Epithelial cell of esophagus (primary cell): ENCODE results near the gene CENPQ.
A peak's percentile ranks its signal among the peaks of the same experiment; 100 is the strongest.
"Not testable (repeated sequence)": the region's sequence is repeated elsewhere in the genome, so short reads cannot be mapped to it uniquely, and the experiment has no call there.

Source experiments
- DNase-seq: peaks from one replicate; pipeline ENCODE4 v3.0.0; 2010; ENCODE audit warnings: low read depth
- H3K4me3 ChIP-seq: 2 replicates; pipeline ENCODE4 v1.5.1; 2011; ENCODE audit warnings: mild to moderate bottlenecking, low read length, control low read depth
- CTCF ChIP-seq: IDR thresholded peaks from 2 replicates; pipeline ENCODE4 v1.5.1; 2011; ENCODE audit warnings: low read depth, mild to moderate bottlenecking, low read length, control low read depth, inconsistent platforms; ENCODE audit not compliant: insufficient read depth; ENCODE audit errors: missing control alignments

CENPQ gene

GRCh38 chr6:49479308-49479970, 16.3 kb downstream of the CENPQ start:
- DNase-seq = no peak
- TF ChIP-seq CTCF = no peak
- H3K4me3 ChIP-seq = no peak overlapping the region

GRCh38 chr6:49481846-49482245, 18.7 kb downstream of the CENPQ start:
- H3K4me3 ChIP-seq, DNase-seq: not testable (repeated sequence)

- H3K4me3 ChIP-seq, DNase-seq: not testable (repeated sequence)
Measured at GRCh38 chr6:49483380-49483779, 20.2 kb downstream of the CENPQ start.

GRCh38 chr6:49490633-49491032, 27.5 kb downstream of the CENPQ start:
- TF ChIP-seq CTCF = no peak
- no peak overlapping the region for H3K4me3 ChIP-seq
- no peak for DNase-seq

GRCh38 chr6:49497304-49497703, 34.1 kb downstream of the CENPQ start:
- no peak for DNase-seq
- TF ChIP-seq CTCF = no peak
- no peak overlapping the region for H3K4me3 ChIP-seq

- no peak for DNase-seq
- no peak for TF ChIP-seq CTCF
- H3K4me3 ChIP-seq = no peak overlapping the region
Measured at GRCh38 chr6:49499126-49499525, 36.0 kb downstream of the CENPQ start.

GRCh38 chr6:49499623-49500022, 36.5 kb downstream of the CENPQ start, which contains the start of gene GLYATL3:
GLYATL3 (plus strand) TSS chr6:49499923; CDS start chr6:49511991, 12,068 bp downstream.
- no peak for TF ChIP-seq CTCF
- no peak for DNase-seq

GRCh38 chr6:49504666-49505065, 41.5 kb downstream of the CENPQ start:
- DNase-seq = peak; percentile 49
- TF ChIP-seq CTCF = no peak
- H3K4me3 ChIP-seq = no peak overlapping the region

More at GRCh38 chr6:49499623-49500022, 36.5 kb downstream of the CENPQ start, which contains the start of gene GLYATL3:
- no peak within 1 kb of the TSS for H3K4me3 ChIP-seq
